Calu3 (cell line): ENCODE results near the gene SERTAD2. TPM values are rescaled to one million over a fixed set of nuclear protein-coding genes. Genes with fewer than 3 reads are reported as not detected.

ENCODE experiments used
- BruUV-seq: library from RNA; stranded (reverse); fragments of 400-500 nt; replicated peaks from 2 replicates; lab custom pipeline; 2021; lab: Mats Ljungman, UMichigan
- CTCF ChIA-PET: fragments of 300-600 bp; sonication (Branson Sonifier 250); formaldehyde crosslinking; loops from one replicate; lab custom pipeline; 2022; ENCODE audit warnings: antibody characterized with exemption; lab: Charles Lee
- DNase-seq: peaks from one replicate; pipeline ENCODE4 v3.0.0; 2022
- H3K27ac Mint-ChIP-seq: one replicate; pipeline ENCODE4 v1.8.0; 2022; ENCODE audit warnings: mixed read lengths; ENCODE audit not compliant: unreplicated experiment
- H3K27me3 Mint-ChIP-seq: one replicate; pipeline ENCODE4 v1.8.0; 2022; ENCODE audit warnings: mixed read lengths; ENCODE audit not compliant: unreplicated experiment
- H3K36me3 Mint-ChIP-seq: one replicate; pipeline ENCODE4 v1.8.0; 2022; ENCODE audit warnings: mild to moderate bottlenecking, moderate library complexity, mixed read lengths; ENCODE audit not compliant: insufficient read depth, unreplicated experiment
- H3K4me1 Mint-ChIP-seq: one replicate; pipeline ENCODE4 v1.8.0; 2022; ENCODE audit warnings: mild to moderate bottlenecking, low read depth, mixed read lengths; ENCODE audit not compliant: unreplicated experiment
- H3K4me3 Mint-ChIP-seq: one replicate; pipeline ENCODE4 v1.8.0; 2022; ENCODE audit warnings: mild to moderate bottlenecking, low read depth, moderate library complexity, mixed read lengths; ENCODE audit not compliant: unreplicated experiment
- H3K9me3 Mint-ChIP-seq: one replicate; pipeline ENCODE4 v1.8.0; 2022; ENCODE audit warnings: low read depth, mixed read lengths; ENCODE audit not compliant: unreplicated experiment
- CTCF ChIP-seq: fragments of 200-600 bp; IDR thresholded peaks from one replicate; pipeline ENCODE4 v1.8.0; 2022; ENCODE audit warnings: antibody characterized with exemption; ENCODE audit not compliant: unreplicated experiment
- intact Hi-C: fragments of 100-400 bp; cut with micrococcal nuclease; formaldehyde crosslinking; loops from one replicate; pipeline ENCODE4 v1.10.0; 2022; ENCODE audit not compliant: unreplicated experiment
- total RNA-seq: library from RNA; stranded (reverse); gene quantifications from 2 replicates; pipeline ENCODE4 v1.2.3, GENCODE V29; 2022

SERTAD2 gene
- total RNA-seq, 1 experiment from 2014 or later = 19.2 TPM

- no peak for TF ChIP-seq CTCF
- CTCF ChIA-PET = interaction anchor here (0.7 to 3.8 kb wide), 9 partner anchors 42 to 228 kb away, joined by 3 to 15 read pairs (median 4); no protein-coding TSS in a partner anchor
- peak overlapping the region; percentile 88 for H3K27ac Mint-ChIP-seq
- peaks cover 58% of the 10 kb centered on the region for H3K4me1 Mint-ChIP-seq
- H3K4me3 Mint-ChIP-seq = peak overlapping the region; percentile 78
- intact Hi-C loops = loop anchor here (5.0 to 10.0 kb wide), 4 partner anchors 62 to 186 kb away; no protein-coding TSS in a partner anchor
- peak; percentile 31 for DNase-seq
- H3K27me3 Mint-ChIP-seq = no peaks in the 10 kb centered on the region
- no peaks in the 10 kb centered on the region for H3K9me3 Mint-ChIP-seq
- H3K36me3 Mint-ChIP-seq = peaks cover 45% of the 10 kb centered on the region
- BruUV-seq = no TSS peak
These were observed 4.7 kb downstream of the SERTAD2 start for GRCh38 chr2:64649013-64649484.

GRCh38 chr2:64646007-64646880, 7.5 kb downstream of the SERTAD2 start:
- peak; percentile 91 for DNase-seq
- H3K4me3 Mint-ChIP-seq = no peak overlapping the region

GRCh38 chr2:64644458-64645382, 9.0 kb downstream of the SERTAD2 start:
- H3K9me3 Mint-ChIP-seq = no peaks in the 10 kb centered on the region
- peaks cover 71% of the 10 kb centered on the region for H3K4me1 Mint-ChIP-seq
- no peaks in the 10 kb centered on the region for H3K27me3 Mint-ChIP-seq
- H3K4me3 Mint-ChIP-seq = peak overlapping the region; percentile 85
- DNase-seq = peak; percentile 77
- intact Hi-C loops = loop anchor here (5.0 to 10.0 kb wide), 4 partner anchors 57 to 190 kb away; no protein-coding TSS in a partner anchor
- peaks cover 33% of the 10 kb centered on the region for H3K36me3 Mint-ChIP-seq
- no peak for TF ChIP-seq CTCF
- TSS peak; percentile 81 for BruUV-seq
- H3K27ac Mint-ChIP-seq = peak overlapping the region; percentile 97
- CTCF ChIA-PET = interaction anchor here (0.8 to 2.9 kb wide), 9 partner anchors 9 to 268 kb away, joined by 3 to 19 read pairs (median 5); partner anchors contain the start of gene SERTAD2

More at GRCh38 chr2:64646007-64646880, 7.5 kb downstream of the SERTAD2 start:
- H3K27me3 Mint-ChIP-seq = no peaks in the 10 kb centered on the region
- H3K36me3 Mint-ChIP-seq = peaks cover 35% of the 10 kb centered on the region
- no peak overlapping the region for H3K27ac Mint-ChIP-seq
- peaks cover 62% of the 10 kb centered on the region for H3K4me1 Mint-ChIP-seq
- no peaks in the 10 kb centered on the region for H3K9me3 Mint-ChIP-seq
- peak; percentile 89 for TF ChIP-seq CTCF
- no TSS peak for BruUV-seq
- CTCF ChIA-PET = interaction anchor here (0.6 to 2.9 kb wide), 12 partner anchors 8 to 584 kb away, joined by 3 to 19 read pairs (median 5); partner anchors contain the start of gene SERTAD2
- intact Hi-C loops = loop anchor here (1.0 to 10.0 kb wide), 6 partner anchors 59 to 219 kb away; no protein-coding TSS in a partner anchor
